ENCODE measurements around the gene GLCCI1. TPM values are rescaled to one million over a fixed set of nuclear protein-coding genes. Genes with fewer than 3 reads are reported as not detected.
"Not testable (repeated sequence)": the region's sequence is repeated elsewhere in the genome, so short reads cannot be mapped to it uniquely, and the experiment has no call there.

GLCCI1 gene
- total RNA-seq, 1 experiment from 2014 or later: 4.0 TPM

GRCh38 chr7:8048067-8048466 lies 79.5 kb downstream of the GLCCI1 start:
- DNase-seq (ENCODE audit: low spot score): not testable (repeated sequence)

- no peak for DNase-seq (ENCODE audit: low spot score)
Measured at GRCh38 chr7:8051373-8051772, 82.8 kb downstream of the GLCCI1 start.

GRCh38 chr7:8051998-8052397 lies 83.4 kb downstream of the GLCCI1 start:
- no peak for DNase-seq (ENCODE audit: low spot score)

GRCh38 chr7:8052824-8053223 lies 84.2 kb downstream of the GLCCI1 start:
- DNase-seq (ENCODE audit: low spot score): no peak

- DNase-seq (ENCODE audit: low spot score): no peak
Measured at GRCh38 chr7:8056439-8056838, 87.8 kb downstream of the GLCCI1 start.

- no peak for DNase-seq (ENCODE audit: low spot score)
Measured at GRCh38 chr7:8057566-8057965, 89.0 kb downstream of the GLCCI1 start.

GRCh38 chr7:8058322-8058721 lies 89.7 kb downstream of the GLCCI1 start:
- DNase-seq (ENCODE audit: low spot score): no peak

- no peak for DNase-seq (ENCODE audit: low spot score)
Measured at GRCh38 chr7:8058852-8059251, 90.3 kb downstream of the GLCCI1 start.

- no peak for DNase-seq (ENCODE audit: low spot score)
Measured at GRCh38 chr7:8060241-8060640, 91.6 kb downstream of the GLCCI1 start.

- DNase-seq (ENCODE audit: low spot score): not testable (repeated sequence)
Measured at GRCh38 chr7:8063300-8063699, 94.7 kb downstream of the GLCCI1 start.

- no peak for DNase-seq (ENCODE audit: low spot score)
Measured at GRCh38 chr7:8063706-8064297, 95.2 kb downstream of the GLCCI1 start.

- no peak for DNase-seq (ENCODE audit: low spot score)
Measured at GRCh38 chr7:8064828-8065227, 96.2 kb downstream of the GLCCI1 start.

GRCh38 chr7:8065356-8065813 lies 96.8 kb downstream of the GLCCI1 start:
- no peak for DNase-seq (ENCODE audit: low spot score)

- DNase-seq (ENCODE audit: low spot score): no peak
Measured at GRCh38 chr7:8068892-8069686, 100.5 kb downstream of the GLCCI1 start.

GRCh38 chr7:8070451-8071180 lies 102.0 kb downstream of the GLCCI1 start:
- DNase-seq (ENCODE audit: low spot score): no peak

GRCh38 chr7:8078418-8078817 lies 109.8 kb downstream of the GLCCI1 start:
- no peak for DNase-seq (ENCODE audit: low spot score)

GRCh38 chr7:8082762-8083161 lies 114.2 kb downstream of the GLCCI1 start:
- DNase-seq (ENCODE audit: low spot score): no peak

GRCh38 chr7:8084836-8085235 lies 116.2 kb downstream of the GLCCI1 start:
- DNase-seq (ENCODE audit: low spot score): no peak

- no peak for DNase-seq (ENCODE audit: low spot score)
Measured at GRCh38 chr7:8085420-8085819, 116.8 kb downstream of the GLCCI1 start.

- DNase-seq (ENCODE audit: low spot score): no peak
Measured at GRCh38 chr7:8086239-8086638, 117.6 kb downstream of the GLCCI1 start.

- DNase-seq (ENCODE audit: low spot score): no peak
Measured at GRCh38 chr7:8089036-8089780, 120.6 kb downstream of the GLCCI1 start.

- DNase-seq (ENCODE audit: low spot score): no peak
Measured at GRCh38 chr7:8092140-8092539, 123.5 kb downstream of the GLCCI1 start.
